Endothelial cell of umbilical vein (primary cell): Measurements from ENCODE around the gene ST6GALNAC3.

Source experiments
- CTCF ChIP-seq, 2 donors: IDR thresholded peaks; 1 replicate in 1 of 2; 2 replicates in 1 of 2; pipeline ENCODE4 v1.5.1; 2011; ENCODE audit warnings: low read length in 2 of 2, mild to moderate bottlenecking in 2 of 2, moderate library complexity in 2 of 2, control low read depth in 1 of 2, inconsistent platforms in 1 of 2, low read depth in 1 of 2; ENCODE audit not compliant: insufficient read depth in 1 of 2; ENCODE audit errors: extremely low read depth in 1 of 2
- EZH2 ChIP-seq: IDR thresholded peaks from 2 replicates; pipeline ENCODE4 v1.6.1; 2012; ENCODE audit warnings: borderline replicate concordance, low read depth, mild to moderate bottlenecking, moderate library complexity, low read length, inconsistent platforms; ENCODE audit not compliant: severe bottlenecking
- GATA2 ChIP-seq: IDR thresholded peaks from 2 replicates; pipeline ENCODE4 v1.7.0; 2011; ENCODE audit warnings: low read depth, mild to moderate bottlenecking, moderate library complexity, mixed read lengths, low read length; ENCODE audit not compliant: insufficient read length, insufficient read depth
- JUN ChIP-seq: IDR thresholded peaks from 2 replicates; pipeline ENCODE4 v1.6.1; 2011; ENCODE audit warnings: borderline replicate concordance, low read depth; ENCODE audit not compliant: insufficient read length, insufficient read depth
- MAX ChIP-seq: IDR thresholded peaks from 2 replicates; pipeline ENCODE4 v1.6.1; 2011; ENCODE audit not compliant: insufficient read depth, insufficient read length
- MYC ChIP-seq: IDR thresholded peaks from one replicate; pipeline ENCODE4 v1.6.1; 2011; ENCODE audit warnings: mild to moderate bottlenecking, low read depth, low read length
- POLR2A ChIP-seq: IDR thresholded peaks from 2 replicates; pipeline ENCODE4 v1.6.1; 2012; ENCODE audit warnings: low read depth, mild to moderate bottlenecking, control low read depth, low read length
- POLR2AphosphoS5 ChIP-seq: IDR thresholded peaks from 2 replicates; pipeline ENCODE4 v1.6.1; 2012; ENCODE audit warnings: low read depth, mild to moderate bottlenecking, control low read depth, low read length, moderate library complexity; ENCODE audit not compliant: insufficient read depth

GRCh38 chr1:76121850-76122249 lies 47.3 kb downstream of the ST6GALNAC3 start:
- TF ChIP-seq CTCF (IDR thresholded peaks at IDR 0.05; ENCODE audit: extremely low read depth in 1 of 2, insufficient read depth in 1 of 2, low read depth in 1 of 2, low read length in 2 of 2), result no peak
- TF ChIP-seq EZH2, result no peak
- TF ChIP-seq JUN, result no peak
- TF ChIP-seq POLR2A, result no peak
- no peak for TF ChIP-seq MYC
- no peak for TF ChIP-seq POLR2AphosphoS5
- TF ChIP-seq MAX, result no peak
- TF ChIP-seq GATA2, result no peak
